Endodermal cell (in vitro differentiated cells): ENCODE results near the gene ARHGEF12. TPM values are rescaled to one million over a fixed set of nuclear protein-coding genes. Genes with fewer than 3 reads are reported as not detected.

Experiments
- DNase-seq: peaks from one replicate; pipeline ENCODE4 v3.0.0-alpha.2; 2017
- H3K27ac ChIP-seq: 2 replicates; pipeline ENCODE4 v1.5.1; 2013; ENCODE audit warnings: mild to moderate bottlenecking, low read depth, low read length, moderate library complexity
- H3K27me3 ChIP-seq: 2 replicates; pipeline ENCODE4 v1.6.1; 2013; ENCODE audit warnings: mild to moderate bottlenecking, low read length, moderate library complexity; ENCODE audit not compliant: insufficient read depth, control insufficient read depth, poor library complexity, severe bottlenecking
- H3K36me3 ChIP-seq: 2 replicates; pipeline ENCODE4 v1.7.0; 2013; ENCODE audit warnings: mild to moderate bottlenecking, low read length, moderate library complexity; ENCODE audit not compliant: control insufficient read depth, insufficient read depth
- H3K4me1 ChIP-seq: one replicate; pipeline ENCODE4 v1.7.0; 2013; ENCODE audit warnings: low read length; ENCODE audit not compliant: control insufficient read depth, insufficient read depth
- H3K4me3 ChIP-seq: 2 replicates; pipeline ENCODE4 v1.5.1; 2013; ENCODE audit warnings: mild to moderate bottlenecking, low read length, moderate library complexity
- H3K9ac ChIP-seq: 2 replicates; pipeline ENCODE4 v1.6.1; 2013; ENCODE audit warnings: mild to moderate bottlenecking, low read length, moderate library complexity; ENCODE audit not compliant: poor library complexity, severe bottlenecking; ENCODE audit errors: extremely low read depth
- H3K9me3 ChIP-seq: 2 replicates; pipeline ENCODE4 v1.6.1; 2013; ENCODE audit warnings: mild to moderate bottlenecking, low read length, moderate library complexity; ENCODE audit not compliant: control insufficient read depth
- H3K27ac Mint-ChIP-seq: 2 replicates; pipeline ENCODE4 v1.8.0; 2020; ENCODE audit warnings: mixed read lengths
- H3K27me3 Mint-ChIP-seq: 2 replicates; pipeline ENCODE4 v1.8.0; 2021; ENCODE audit warnings: mild to moderate bottlenecking, mixed read lengths; ENCODE audit not compliant: insufficient read depth
- H3K36me3 Mint-ChIP-seq: 2 replicates; pipeline ENCODE4 v1.8.0; 2020; ENCODE audit warnings: low read depth, mixed read lengths
- H3K4me1 Mint-ChIP-seq: 2 replicates; pipeline ENCODE4 v1.8.0; 2020; ENCODE audit warnings: mixed read lengths
- H3K4me3 Mint-ChIP-seq: 2 replicates; pipeline ENCODE4 v1.8.0; 2020; ENCODE audit warnings: mild to moderate bottlenecking, moderate library complexity, mixed read lengths
- H3K9me3 Mint-ChIP-seq: 2 replicates; pipeline ENCODE4 v1.8.0; 2020; ENCODE audit warnings: mild to moderate bottlenecking, mixed read lengths
- CTCF ChIP-seq: fragments of 200-600 bp; sonication (generic); conservative IDR thresholded peaks from 2 replicates; pipeline ENCODE4 v1.5.0; 2021; ENCODE audit warnings: antibody characterized with exemption, mild to moderate bottlenecking
- WGBS, 2 experiments: methylation state at CpG; one replicate each; pipeline versions ENCODE4 v1.1.5 to v1.1.7; 2013; ENCODE audit warnings: missing lambda C conversion rate in 2 of 2, mixed read lengths in 1 of 2; ENCODE audit not compliant: insufficient coverage in 1 of 2, insufficient read length in 1 of 2; 5-methylcytosine and 5-hydroxymethylcytosine counted together
- total RNA-seq, 2 donors: library from RNA; stranded (reverse); fragmentation: NEBNext Ultra II Directional in 1 of 2; extraction: Animal tissue kit (Norgen Biotek cat#: 25700) in 1 of 2; gene quantifications; 2 replicates in 1 of 2; 3 replicates in 1 of 2; pipeline ENCODE4 v1.2.1, GENCODE V29; 2021

The ARHGEF12 gene
- total RNA-seq, 2 donors from 2014 or later, result 35.3 to 38.7 TPM

DNA sequence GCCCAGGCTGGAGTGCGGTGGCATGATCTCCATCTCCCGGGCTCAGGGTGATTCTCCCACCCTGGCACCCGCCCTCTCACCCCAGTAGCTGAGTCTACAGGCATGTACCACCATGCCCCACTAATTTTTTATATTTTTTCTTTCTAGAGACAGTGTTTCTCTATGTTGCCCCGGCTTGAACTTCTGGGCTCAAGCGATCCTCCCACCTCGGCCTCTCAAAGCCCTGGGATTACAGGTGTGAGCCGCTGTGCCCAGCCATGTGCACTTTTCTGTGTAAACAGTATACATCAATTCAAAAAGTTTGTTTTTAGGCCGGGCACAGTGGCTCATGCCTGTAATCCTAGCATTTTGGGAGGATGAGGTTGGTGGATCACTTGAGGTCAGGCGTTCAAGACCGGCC is 190.0 kb downstream of the ARHGEF12 start:
- H3K9me3 ChIP-seq, result no peaks in the 10 kb centered on the region
- no peaks in the 10 kb centered on the region for H3K36me3 ChIP-seq
- 94 to 96% methylated on average over 3 to 10 of the region's 10 CpGs for WGBS, 2 experiments
- peaks cover 4% of the 10 kb centered on the region for H3K9me3 Mint-ChIP-seq
- no peaks in the 10 kb centered on the region for H3K27me3 ChIP-seq
- no peak for DNase-seq
- H3K4me1 Mint-ChIP-seq, result peaks cover 11% of the 10 kb centered on the region
- no peak overlapping the region for H3K9ac ChIP-seq
- TF ChIP-seq CTCF, result no peak
- no peak overlapping the region for H3K27ac Mint-ChIP-seq
- no peak overlapping the region for H3K4me3 Mint-ChIP-seq
- peaks cover 13% of the 10 kb centered on the region for H3K27me3 Mint-ChIP-seq
- H3K4me3 ChIP-seq, result no peak overlapping the region
- no peak overlapping the region for H3K27ac ChIP-seq
- H3K36me3 Mint-ChIP-seq, result no peaks in the 10 kb centered on the region
- H3K4me1 ChIP-seq, result peaks cover 9% of the 10 kb centered on the region

DNA sequence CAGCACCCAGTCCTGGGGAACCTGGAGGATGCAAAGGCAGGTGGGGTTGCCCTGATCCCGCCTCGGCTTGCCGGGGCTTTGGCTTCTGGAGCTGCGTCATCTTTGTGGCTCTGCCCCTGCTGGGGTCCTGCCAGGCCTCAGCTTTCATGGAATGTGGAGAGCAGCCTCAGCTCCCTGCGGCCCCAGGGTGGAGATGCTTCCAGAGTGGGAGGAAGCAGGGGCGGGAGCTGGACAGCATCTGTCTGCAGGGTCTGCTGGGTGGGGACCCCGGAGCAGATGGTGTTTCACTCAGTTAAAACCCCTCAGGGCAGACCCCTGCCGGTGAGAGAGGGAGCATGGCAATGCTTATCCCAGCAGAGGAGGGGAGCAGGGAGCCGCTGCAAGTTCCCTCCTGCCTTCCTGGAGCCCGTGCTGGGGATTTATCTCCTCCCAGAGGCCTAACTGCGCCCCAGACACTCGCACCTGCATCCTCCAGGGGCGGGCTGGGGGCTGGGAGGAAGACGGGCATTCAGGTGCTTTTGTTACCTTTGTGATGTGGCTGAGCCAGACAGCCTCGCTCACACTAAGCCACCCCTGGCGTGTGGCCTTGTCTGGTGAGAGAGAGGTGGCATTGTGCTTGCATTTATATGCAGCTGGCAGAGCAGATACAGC is 191.0 kb downstream of the ARHGEF12 start:
- 55 to 61% methylated on average over 6 to 16 of the region's 16 CpGs for WGBS, 2 experiments
- DNase-seq, result peak; percentile 92
- no peak overlapping the region for H3K9ac ChIP-seq
- H3K36me3 ChIP-seq, result no peaks in the 10 kb centered on the region
- no peaks in the 10 kb centered on the region for H3K27me3 ChIP-seq
- peaks cover 9% of the 10 kb centered on the region for H3K4me1 ChIP-seq
- H3K9me3 ChIP-seq, result no peaks in the 10 kb centered on the region
- H3K27ac ChIP-seq, result no peak overlapping the region
- Mint-ChIP-seq H3K36me3 (no peaks in the 10 kb centered on the region), H3K27ac (peak overlapping the region; percentile 44), H3K9me3 (peaks cover 4% of the 10 kb centered on the region), H3K4me1 (peaks cover 11% of the 10 kb centered on the region), H3K4me3 (no peak overlapping the region), H3K27me3 (peaks cover 13% of the 10 kb centered on the region)
- no peak overlapping the region for H3K4me3 ChIP-seq
- TF ChIP-seq CTCF, result peak; percentile 73

DNA sequence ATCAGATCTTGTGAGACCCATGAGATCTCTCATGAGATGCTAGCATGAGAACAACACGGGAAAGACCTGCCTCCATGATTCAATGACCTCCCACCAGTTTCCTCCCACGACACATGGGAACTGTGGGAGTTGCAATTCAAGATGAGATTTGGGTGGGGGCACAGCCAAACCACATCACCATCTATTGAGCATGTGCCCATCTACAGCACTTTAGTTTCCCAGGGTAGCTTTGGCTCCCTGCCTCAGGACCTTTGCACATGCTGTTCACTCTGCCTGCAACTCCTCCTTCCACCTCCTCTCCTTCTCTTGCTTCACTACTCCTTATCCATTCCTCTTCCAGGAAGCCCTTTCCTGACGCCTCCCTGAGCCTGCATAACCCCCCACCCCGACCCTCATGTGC is 192.5 kb downstream of the ARHGEF12 start:
- Mint-ChIP-seq H3K9me3 (peaks cover 4% of the 10 kb centered on the region), H3K4me3 (no peak overlapping the region)
- 85% methylated on average over 4 of the region's 4 CpGs; no CpG with 5 or more reads in 1 of the 2 experiments for WGBS, 2 experiments

More for the DNA sequence above, 192.5 kb downstream of the ARHGEF12 start:
- H3K9me3 ChIP-seq, result no peaks in the 10 kb centered on the region
- H3K9ac ChIP-seq, result no peak overlapping the region
- peaks cover 11% of the 10 kb centered on the region for H3K4me1 Mint-ChIP-seq
- H3K4me3 ChIP-seq, result no peak overlapping the region
- no peaks in the 10 kb centered on the region for H3K36me3 ChIP-seq
- H3K4me1 ChIP-seq, result peaks cover 5% of the 10 kb centered on the region
- H3K36me3 Mint-ChIP-seq, result no peaks in the 10 kb centered on the region
- H3K27me3 Mint-ChIP-seq, result peaks cover 7% of the 10 kb centered on the region
- H3K27me3 ChIP-seq, result no peaks in the 10 kb centered on the region
- H3K27ac Mint-ChIP-seq, result no peak overlapping the region
- no peak overlapping the region for H3K27ac ChIP-seq
- no peak for DNase-seq
- no peak for TF ChIP-seq CTCF
